Measurements from ENCODE around the gene SLC45A1.

Gene SLC45A1

GRCh38 chr1:8384577-8384976, 66.7 kb downstream of the SLC45A1 start:
- DNase-seq (ENCODE audit: low read depth in 2 of 2) = no peak

- no peak for DNase-seq (ENCODE audit: low read depth in 2 of 2)
These were observed 68.3 kb downstream of the SLC45A1 start for GRCh38 chr1:8386247-8386646.

GRCh38 chr1:8388732-8389562, 71.0 kb downstream of the SLC45A1 start:
- DNase-seq (ENCODE audit: low read depth in 2 of 2) = no peak

- no peak for DNase-seq (ENCODE audit: low read depth in 2 of 2)
These were observed 72.1 kb downstream of the SLC45A1 start for GRCh38 chr1:8389958-8390535.

GRCh38 chr1:8390707-8391106, 72.8 kb downstream of the SLC45A1 start:
- no peak for DNase-seq (ENCODE audit: low read depth in 2 of 2)

GRCh38 chr1:8392522-8392921, 74.6 kb downstream of the SLC45A1 start:
- DNase-seq (ENCODE audit: low read depth in 2 of 2) = no peak

Measured in fibroblast of skin of left quadriceps (primary cell).